T-helper 1 cell treated with Interleukin-12 subunit alpha and Interleukin-12 subunit beta and Interleukin-4 antibody, amounts not matched to agents 30 ng/mL and 1 ng/mL, for 36 hours (primary cell): Measurements from ENCODE around the gene MRPS22. TPM values are rescaled to one million over a fixed set of nuclear protein-coding genes. Genes with fewer than 3 reads are reported as not detected.
"Not testable (repeated sequence)": the region's sequence is repeated elsewhere in the genome, so short reads cannot be mapped to it uniquely, and the experiment has no call there.

Experiments used
- intact Hi-C: fragments of 100-400 bp; cut with micrococcal nuclease; formaldehyde crosslinking; loops from one replicate; pipeline ENCODE4 v1.15.1; 2024
- total RNA-seq: library from RNA; stranded (reverse); gene quantifications from 2 replicates; pipeline ENCODE4 v1.2.3, GENCODE V29; 2022

The MRPS22 gene
- total RNA-seq, 1 donor from 2014 or later = 36.5 TPM

DNA sequence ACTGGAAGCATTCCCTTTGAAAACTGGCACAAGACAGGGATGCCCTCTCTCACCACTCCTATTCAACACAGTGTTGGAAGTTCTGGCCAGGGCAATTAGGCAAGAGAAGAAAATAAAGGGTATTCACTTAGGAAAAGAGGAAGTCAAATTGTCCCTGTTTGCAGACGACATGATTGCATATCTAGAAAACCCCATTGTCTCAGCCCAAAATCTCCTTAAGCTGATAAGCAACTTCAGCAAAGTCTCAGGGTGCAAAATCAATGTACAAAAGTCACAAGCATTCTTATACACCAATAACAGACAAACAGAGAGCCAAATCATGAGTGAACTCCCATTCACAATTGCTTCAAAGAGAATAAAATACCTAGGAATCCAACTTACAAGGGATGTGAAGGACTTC is 9.1 kb upstream of the MRPS22 start:
- intact Hi-C loops = not testable (repeated sequence)

DNA sequence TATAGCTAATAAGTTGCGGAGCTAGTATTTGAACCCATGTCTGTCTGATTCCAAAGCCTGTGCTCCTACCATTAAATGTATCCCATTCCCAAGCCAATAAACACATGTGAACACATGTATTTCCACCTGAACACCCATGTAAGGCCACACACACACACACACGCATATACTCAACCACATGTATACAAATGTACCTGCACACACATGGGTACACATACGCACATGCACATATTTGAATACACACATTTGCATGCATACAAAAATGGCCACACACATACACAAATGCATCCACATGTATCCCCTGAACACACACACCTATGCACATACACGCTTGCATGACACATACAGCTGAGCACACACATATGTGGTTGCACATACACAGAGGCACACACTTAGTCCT is 5.4 kb upstream of the MRPS22 start:
- intact Hi-C loops = no loop called here

DNA sequence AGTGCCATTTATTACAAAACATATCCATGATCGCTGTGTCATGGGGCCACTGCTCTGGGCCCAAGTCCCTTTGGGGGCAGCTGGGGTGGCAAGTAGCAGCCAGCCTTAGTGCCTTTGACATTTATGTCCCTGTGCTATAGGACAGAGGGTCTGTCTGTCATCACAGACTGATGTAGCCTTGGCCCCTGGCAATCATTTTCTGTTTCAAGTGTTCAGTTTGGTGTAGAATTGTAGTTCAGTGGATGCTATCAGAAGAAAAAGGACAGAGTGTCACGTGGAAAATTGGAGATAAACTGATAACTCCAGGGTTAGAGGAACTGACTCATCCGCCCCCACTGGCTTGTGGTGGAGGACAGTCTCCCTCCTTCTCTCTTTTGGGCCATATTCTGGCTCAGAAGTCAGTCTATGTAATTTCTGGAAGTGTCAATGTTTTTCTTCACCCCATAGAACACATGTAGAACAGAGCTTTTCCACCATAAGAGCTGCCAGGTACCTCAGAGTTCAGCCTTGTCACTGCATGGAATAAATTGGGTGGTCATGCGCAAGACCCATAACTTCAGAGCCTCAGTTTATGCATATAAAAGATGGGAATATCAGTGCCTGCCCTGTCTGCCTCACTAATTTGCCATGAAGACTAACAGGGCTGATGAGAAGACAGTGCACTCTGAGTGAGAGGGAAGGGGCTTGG is 4.5 kb upstream of the MRPS22 start:
- intact Hi-C loops = no loop called here

DNA sequence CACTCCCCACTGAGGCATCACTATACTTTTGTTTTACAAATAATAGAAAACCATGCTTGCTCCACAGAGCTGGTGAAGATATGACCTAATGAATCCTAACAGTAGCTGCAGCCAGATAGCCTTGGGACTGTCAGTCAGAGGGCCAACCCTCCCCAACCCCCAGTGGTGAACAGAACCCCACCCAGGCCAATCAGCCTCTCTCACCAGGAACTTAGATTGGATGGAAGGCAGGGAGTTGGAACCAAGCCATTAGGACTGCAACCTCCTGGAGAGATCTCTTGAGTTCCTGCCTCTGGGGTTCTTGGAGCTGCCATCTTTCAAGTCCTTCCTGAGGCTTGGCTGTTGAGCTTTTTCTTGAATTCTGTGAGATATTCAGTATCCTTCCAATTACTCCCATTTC is 3.0 kb upstream of the MRPS22 start:
- intact Hi-C loops = loop anchor here (5.0 to 10.0 kb wide), 4 partner anchors 508 to 1168 kb away; partner anchors contain the start of genes DBR1 and PIK3CB

GRCh38 chr3:139342054-139342453 is 1.8 kb upstream of the MRPS22 start:
- intact Hi-C loops = loop anchor here (2.0 to 10.0 kb wide), 6 partner anchors 510 to 1170 kb away; partner anchors contain the start of genes ARMC8, DBR1, MRAS and PIK3CB

DNA sequence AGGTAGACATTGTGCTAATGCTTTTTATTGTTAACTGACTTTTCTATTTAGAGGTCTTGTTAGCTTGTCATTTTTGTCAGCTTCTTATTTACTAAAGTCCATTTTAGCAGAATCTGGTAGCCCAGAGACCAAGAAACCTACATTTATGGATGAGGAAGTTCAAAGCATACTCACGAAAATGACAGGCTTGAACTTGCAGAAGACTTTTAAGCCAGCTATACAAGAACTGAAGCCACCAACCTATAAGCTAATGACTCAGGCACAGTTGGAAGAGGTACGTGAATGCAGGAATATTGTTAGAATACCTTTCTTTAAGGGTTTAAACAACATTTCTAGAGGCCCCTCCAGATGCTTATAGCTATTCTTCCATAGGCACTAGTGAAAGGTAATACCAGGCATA is 3.0 kb downstream of the MRPS22 start:
- intact Hi-C loops = loop anchor here (10.0 kb wide), 1 partner anchor 652 kb away; no protein-coding TSS in a partner anchor

- intact Hi-C loops = no loop called here
Measured at GRCh38 chr3:139353920-139354556, 10.2 kb downstream of the MRPS22 start.

GRCh38 chr3:139354661-139355060 is 10.8 kb downstream of the MRPS22 start:
- intact Hi-C loops = no loop called here

GRCh38 chr3:139355476-139355875 is 11.7 kb downstream of the MRPS22 start:
- intact Hi-C loops = no loop called here

- intact Hi-C loops = no loop called here
Measured at GRCh38 chr3:139355891-139356290, 12.1 kb downstream of the MRPS22 start.

GRCh38 chr3:139357899-139358298 is 14.1 kb downstream of the MRPS22 start:
- intact Hi-C loops = no loop called here

GRCh38 chr3:139358841-139359562 is 15.2 kb downstream of the MRPS22 start:
- intact Hi-C loops = no loop called here

DNA sequence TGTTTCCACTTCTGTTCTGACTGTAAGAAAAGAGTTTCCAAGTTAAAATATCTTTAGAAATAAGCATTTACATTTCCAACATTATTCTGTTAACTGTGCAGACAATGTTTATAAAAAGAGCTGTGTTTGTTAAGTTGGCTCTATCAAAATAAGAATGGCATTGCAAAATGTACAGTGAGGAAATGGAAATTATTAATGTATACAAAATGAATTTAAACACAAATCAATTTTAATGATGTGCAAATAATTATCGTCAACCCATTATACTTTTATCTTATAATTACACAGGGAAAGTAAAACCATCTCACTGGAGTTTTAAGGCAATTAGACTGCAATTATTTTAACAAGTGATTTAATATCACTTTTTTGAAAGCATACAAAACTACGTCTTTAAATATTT is 17.5 kb downstream of the MRPS22 start:
- intact Hi-C loops = no loop called here

DNA sequence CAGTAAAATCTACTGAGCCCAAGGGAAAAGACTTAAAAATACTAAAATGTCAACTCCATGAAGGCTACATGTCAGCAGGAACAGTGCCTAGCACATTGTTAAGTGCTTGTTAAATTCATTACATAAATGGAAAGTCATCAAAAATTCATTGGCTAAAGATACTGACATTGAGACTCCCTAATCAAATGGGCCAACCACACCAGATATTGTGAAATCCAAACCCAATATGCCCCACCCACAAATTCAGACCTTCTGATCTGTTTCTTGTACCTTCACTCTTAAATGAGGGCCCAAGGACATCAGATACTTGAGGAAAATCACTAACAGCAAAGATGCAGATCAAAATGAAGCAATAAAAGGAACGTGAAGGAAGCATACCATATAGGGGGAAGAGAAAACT is 20.7 kb downstream of the MRPS22 start:
- intact Hi-C loops = no loop called here

DNA sequence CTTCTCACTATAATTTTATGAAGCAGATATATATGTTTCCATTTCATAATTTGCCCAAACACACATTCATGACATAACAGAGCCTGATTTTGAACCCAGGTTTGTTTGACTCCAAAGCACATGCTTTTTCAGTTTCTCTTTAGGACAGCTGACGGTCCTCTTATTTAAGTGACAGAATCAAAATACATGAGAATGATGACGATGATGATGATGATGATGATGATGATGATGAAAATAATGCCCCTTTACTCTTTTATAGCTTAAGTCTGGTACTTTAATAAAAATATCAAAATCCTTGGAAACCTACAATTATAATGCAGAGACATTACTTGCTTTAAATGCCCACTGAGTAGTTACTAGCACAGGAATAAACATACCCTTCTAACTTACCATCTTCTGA is 30.3 kb downstream of the MRPS22 start:
- intact Hi-C loops = no loop called here

GRCh38 chr3:139377378-139377777 is 33.6 kb downstream of the MRPS22 start:
- intact Hi-C loops = no loop called here

- intact Hi-C loops = no loop called here
Measured at GRCh38 chr3:139378587-139379241, 34.9 kb downstream of the MRPS22 start.

DNA sequence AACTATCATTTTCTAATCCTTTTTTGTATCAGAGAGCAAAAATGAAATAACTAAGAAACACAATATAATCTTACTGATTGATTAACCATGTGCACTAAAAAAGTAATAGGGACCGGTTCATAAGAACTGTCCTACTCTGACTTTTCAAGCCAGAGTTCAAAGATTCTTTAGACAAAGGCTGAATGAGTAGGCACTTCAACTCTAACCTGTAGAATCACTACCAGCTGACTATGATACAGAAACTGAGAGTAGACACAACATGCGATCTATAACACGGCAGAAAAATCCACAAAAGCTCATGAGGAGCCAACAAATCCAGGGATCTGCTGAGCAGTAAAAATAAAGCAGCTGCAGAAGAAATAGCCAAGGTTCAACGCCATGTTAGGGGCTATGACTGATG is 36.8 kb downstream of the MRPS22 start:
- intact Hi-C loops = no loop called here

DNA sequence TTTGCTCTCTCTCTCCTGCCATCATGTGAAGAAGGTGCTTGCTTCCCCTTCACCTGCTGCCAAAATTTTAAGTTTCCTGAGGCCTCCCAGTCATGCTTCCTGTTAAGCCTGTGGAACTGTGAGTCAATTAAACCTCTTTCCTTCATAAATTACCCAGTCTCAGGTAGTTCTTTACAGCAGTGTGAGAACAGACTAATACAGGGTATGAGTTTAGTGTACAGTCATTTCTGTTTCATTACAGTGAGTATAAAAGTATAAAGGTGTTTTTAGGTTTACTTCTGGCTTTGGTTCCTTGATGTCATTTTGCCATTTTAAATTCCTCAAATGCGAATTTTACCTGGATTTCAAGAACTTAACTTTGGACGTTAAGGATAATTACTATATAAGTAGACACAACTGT is 38.5 kb downstream of the MRPS22 start:
- intact Hi-C loops = not testable (repeated sequence)

GRCh38 chr3:139388077-139388476 is 44.3 kb downstream of the MRPS22 start:
- intact Hi-C loops = loop anchor here (2.0 to 5.0 kb wide), 6 partner anchors 276 to 1555 kb away; partner anchors contain the start of genes ARMC8, CEP70 and DBR1

DNA sequence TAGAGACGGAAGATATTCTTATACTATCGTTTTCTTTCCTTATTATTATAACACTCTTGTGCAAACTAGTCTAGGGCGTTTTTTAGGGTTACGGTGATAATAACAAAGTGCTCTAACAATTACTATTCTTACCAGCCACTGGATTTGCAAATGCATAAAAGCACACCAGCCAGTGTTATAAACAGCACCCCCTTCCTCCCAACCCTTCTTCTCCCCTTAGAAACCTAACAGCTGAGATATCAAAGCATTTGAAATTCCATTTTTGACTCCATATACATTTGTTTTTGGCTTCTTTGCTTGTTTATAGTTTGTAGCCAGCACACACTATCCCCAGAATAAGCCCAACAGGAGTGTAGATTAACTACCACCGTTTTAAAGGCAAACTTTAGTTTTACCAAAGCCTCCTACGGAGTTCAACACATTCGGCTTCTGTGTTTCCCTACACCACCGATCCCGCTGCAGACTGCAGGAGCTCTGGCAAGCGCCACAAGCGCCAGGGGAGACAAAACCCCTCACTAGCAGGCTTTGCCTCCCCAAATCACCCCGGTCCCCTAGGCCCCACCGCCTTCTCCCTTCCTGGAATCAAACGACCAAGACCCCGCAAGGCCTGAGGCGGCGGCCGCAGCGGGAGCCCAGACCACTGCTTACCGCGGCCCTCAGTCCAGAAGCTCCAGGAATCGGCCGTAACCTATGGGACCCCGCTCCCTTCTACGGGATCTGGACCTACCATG is 45.2 kb downstream of the MRPS22 start:
- intact Hi-C loops = loop anchor here (1.0 to 5.0 kb wide), 8 partner anchors 45 to 1554 kb away; partner anchors contain the start of genes ARMC8, CEP70, DBR1 and MRPS22
